Stimulated activated CD8-positive, alpha-beta memory T cell treated with anti-CD3 and anti-CD28 coated beads, Interleukin-12 subunit alpha, Interleukin-12 subunit beta, amount 100 ng/mL, for 1 hour (primary cell): ENCODE results near the gene ABAT.

Source experiments
- DNase-seq: peaks from one replicate; pipeline ENCODE4 v3.0.0-alpha.2; 2020; ENCODE audit warnings: low read depth

The ABAT gene

DNA sequence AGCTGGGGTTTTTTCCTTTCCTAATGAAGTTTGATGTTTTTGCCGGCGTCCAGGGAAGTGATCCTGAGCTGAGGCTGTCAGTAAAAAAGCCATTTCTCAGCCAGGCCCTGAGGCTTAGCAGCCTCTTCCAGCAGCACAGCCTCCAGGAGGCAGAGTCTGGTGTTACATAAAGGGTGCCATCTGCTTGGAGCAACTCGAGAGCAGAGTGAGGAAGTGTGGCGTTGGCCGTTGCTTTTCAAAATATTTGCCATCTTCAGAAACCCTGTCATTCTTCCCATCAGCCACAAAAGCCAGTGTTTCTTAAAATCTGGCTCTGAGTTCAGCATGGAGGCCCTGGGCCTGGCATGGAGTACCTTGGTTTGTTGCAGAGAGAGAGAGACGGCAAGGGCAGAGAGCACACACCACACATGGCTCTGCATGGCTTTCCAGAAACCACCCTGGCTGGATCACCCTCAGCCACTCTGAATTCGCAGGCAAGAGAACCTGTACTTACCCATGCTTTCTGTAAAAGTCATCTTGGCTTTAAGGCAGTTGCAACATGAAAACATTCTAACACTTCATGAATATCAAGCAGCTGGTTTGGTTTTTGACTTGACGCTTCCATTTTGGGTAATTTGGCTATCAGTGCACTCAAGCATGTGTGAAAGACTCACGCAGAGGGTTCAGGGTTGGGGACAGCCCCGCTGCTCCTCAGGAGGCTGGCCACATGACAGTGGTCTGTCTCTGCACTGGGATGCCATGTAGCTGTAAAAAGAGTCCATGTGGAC is 144.3 kb downstream of the ABAT start:
- no peak for DNase-seq

DNA sequence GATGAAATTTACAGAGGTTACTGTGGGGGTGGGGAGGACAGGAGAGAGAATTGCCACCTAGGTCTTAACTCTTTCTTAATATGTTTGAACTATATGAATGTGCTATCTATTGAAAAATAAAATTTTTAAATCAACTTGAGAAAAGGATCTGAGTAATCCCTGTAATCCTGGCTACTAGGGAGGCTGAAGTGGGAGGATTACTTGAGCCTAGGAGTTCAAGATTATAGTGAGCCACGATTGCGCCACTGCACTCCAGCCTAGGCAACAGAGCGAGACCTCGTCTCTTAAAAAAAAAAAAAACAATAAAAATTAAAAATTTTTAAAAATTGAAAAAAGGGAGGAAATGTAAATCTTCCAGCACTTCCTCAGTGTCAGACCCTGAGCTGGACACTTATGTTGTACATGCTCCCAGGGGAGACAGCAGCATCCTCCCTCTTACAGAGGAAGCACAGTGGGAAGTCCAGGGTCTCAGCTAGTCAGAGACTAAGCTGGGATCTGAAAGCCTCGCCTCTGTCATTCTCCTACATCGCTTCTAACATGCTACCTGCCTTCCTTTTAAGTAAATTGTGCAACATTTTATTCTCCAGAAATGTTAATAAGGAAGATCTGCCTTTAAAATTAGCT is 145.1 kb downstream of the ABAT start:
- DNase-seq, result no peak

DNA sequence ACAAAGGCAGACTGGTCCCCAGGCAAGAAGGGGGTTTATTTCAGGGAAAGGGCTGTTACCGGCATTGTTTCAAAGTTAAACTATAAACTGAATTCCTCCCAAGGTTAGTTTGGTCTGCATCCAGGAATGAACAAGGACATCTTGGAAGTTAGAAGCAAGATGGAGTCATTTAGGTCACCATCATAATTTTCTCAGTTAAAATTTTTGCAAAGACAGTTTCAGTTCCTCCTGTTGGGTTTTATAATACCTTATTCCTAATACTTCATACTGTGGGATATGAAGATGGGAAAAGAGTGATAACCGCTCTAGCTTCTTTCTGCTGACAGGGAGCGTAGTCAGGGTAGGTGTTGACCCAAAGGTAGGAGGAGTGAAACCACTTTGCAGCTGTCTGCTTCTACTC is 148.0 kb downstream of the ABAT start:
- DNase-seq, result no peak

DNA sequence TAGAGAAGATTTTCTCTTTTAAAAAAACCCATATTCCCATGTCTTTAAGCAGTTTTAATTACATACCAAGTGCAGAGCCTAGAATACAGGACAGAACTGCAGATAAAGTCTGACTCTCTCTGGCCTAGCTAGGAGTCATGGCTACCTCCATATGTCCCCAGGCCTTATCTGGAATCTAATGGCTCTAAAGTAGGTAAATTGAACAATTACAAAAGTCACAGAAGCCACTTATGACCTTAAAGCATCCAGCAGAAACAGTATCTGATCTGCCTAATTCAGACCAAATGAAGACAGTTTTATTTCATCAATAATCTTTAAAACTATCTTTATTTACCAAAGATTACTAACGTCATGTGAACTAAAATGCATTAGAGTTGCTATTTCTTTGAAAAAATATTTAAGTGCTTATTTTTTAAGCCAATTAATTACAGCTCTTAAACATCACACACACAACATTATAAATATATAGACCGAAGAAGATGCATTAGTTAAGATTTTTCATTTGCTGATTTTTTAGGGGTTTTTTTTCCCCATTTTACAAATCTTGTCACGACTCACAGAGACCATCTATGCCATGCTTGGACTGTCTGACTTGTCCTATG is 152.0 kb downstream of the ABAT start:
- DNase-seq, result no peak

DNA sequence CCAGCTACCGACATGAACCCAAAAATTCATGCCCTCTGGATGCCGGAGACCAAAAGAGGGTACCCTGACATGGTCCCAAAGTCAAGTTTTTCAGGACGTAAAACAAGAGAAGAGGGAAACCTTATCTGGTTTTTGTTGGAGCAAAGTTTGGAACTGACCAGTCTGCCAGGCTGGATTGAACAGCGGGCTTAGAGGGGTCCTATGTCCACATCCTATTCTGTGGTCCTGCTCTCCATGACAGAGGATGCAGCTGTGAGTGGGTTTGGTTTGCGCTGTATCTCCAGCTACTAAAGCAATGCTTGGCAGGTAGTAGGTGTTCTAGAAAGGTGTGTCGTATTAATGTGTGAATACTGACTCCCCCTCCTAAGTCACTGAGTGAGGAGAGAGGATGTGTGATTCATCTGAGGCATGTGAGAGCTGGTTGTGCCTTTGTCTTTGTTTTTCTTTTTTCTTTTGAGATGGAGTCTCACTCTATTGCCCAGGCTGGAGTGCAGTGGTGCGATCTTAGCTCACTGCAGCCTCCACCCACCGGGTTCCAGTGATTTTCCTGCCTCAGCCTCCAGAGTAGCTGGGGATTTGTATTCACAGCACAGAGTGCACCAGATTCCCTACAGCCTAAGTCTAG is 154.2 kb downstream of the ABAT start:
- DNase-seq, result no peak

DNA sequence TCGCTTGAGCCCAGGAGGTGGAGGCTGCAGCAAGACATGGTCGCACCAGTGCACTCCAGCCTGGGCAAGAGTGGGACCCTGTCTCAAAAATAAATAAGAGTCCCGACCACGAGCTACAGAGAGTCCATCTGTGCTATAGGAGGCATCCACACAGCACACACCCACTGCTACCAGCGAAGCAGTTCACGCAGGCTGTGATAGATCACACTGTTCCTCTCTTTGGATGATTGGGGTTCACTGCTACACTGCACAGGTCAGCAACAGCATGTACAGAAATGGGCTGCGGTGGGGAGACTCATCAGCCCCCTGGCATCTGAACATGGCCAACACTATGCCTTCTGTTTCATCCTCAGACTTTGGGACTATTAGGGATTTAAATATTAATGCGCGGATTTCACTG is 157.0 kb downstream of the ABAT start:
- no peak for DNase-seq

DNA sequence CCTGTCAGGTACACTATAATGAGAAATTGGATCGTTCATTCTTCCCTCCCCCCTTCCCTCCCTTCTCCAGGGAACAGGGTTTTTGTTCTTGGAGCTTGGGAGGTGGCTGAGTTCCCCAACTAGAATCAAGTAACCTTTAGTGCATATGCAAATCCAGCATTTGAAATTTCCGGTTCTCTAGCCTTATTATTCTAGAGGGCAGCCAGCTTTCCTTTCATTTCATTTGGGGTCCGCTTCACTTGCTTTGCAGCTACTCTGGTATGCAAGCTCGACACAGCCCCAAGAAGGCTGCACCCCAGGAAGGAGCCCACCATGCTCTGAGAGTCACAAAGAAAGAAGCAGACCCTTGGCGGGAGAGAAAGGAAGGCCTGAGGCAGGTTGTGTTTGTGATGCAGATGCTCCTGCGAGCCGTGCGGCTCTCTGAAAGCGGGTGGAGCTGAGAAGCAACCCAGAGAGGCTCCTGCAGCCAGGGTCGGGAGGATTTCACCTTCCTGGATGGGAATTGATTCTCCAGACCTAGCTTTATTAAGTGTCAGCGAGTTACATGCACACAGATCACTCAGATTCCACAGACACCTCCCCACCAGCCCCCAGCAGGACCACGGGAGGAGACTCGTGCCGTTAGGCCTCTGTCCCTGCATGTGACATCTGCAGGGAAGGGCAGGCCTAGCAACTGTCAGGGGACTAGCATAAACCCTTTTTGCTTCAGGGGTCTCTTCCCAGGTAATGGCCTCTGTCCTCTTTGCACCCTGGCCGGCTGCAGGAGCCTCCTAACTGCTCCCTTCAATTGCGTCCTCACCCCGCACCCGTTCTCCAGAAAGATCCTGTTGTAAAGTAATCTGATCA is 157.7 kb downstream of the ABAT start:
- no peak for DNase-seq

DNA sequence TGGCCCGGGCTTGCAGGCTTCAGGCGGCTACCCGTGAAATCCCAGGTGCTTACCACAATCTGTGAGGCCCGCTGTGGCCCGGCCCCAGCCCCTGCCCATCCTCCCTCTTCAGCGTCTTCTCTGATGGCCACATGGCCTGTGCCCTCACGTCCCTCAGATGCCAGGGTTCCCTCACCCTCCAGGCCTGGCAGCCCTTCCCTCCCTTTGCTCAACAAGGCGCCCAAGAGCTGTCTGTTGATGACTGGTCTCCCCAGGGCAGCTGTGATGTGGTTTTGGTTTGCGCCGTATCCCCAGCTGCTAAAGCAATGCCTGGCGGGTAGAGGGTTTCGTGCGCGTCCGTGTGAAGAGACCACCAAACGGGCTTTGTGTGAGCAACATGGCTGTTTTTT is 158.3 kb downstream of the ABAT start:
- no peak for DNase-seq
